ENCODE results near the gene DNAJC17.

GRCh38 chr15:40796041-40796440 is 11.2 kb downstream of the DNAJC17 start:
- TF ChIP-seq CTCF (IDR thresholded peaks at IDR 0.05; ENCODE audit: insufficient read depth, low read length, poor library complexity, severe bottlenecking) (no peak), EZH2phosphoT487 (conservative IDR thresholded peaks at IDR 0.05; ENCODE audit: low read length) (no peak)
